Effector memory CD4-positive, alpha-beta T cell (primary cell): ENCODE data around the gene PRSS35.
"Not testable (repeated sequence)": the region's sequence is repeated elsewhere in the genome, so short reads cannot be mapped to it uniquely, and the experiment has no call there.

Experiments
- DNase-seq, 3 donors: peaks; one replicate each; pipeline ENCODE4 v3.0.0-alpha.2; 2020
- H3K27ac ChIP-seq: 2 replicates; pipeline ENCODE4 v1.7.0; 2013; ENCODE audit warnings: mild to moderate bottlenecking, low read length, moderate library complexity; ENCODE audit not compliant: insufficient read depth, poor library complexity, severe bottlenecking
- H3K27me3 ChIP-seq: replicated peaks from 2 replicates; pipeline ENCODE4 v1.7.0; 2013; ENCODE audit warnings: mild to moderate bottlenecking, low read length; ENCODE audit not compliant: insufficient read depth, control insufficient read depth, poor library complexity, severe bottlenecking
- H3K36me3 ChIP-seq: 2 replicates; pipeline ENCODE4 v1.7.0; 2013; ENCODE audit warnings: mild to moderate bottlenecking, low read length, moderate library complexity; ENCODE audit not compliant: control insufficient read depth, insufficient read depth
- H3K4me1 ChIP-seq: 2 replicates; pipeline ENCODE4 v1.7.0; 2013; ENCODE audit warnings: low read length, mild to moderate bottlenecking; ENCODE audit not compliant: control insufficient read depth, insufficient read depth, poor library complexity, severe bottlenecking
- H3K4me3 ChIP-seq: 2 replicates; pipeline ENCODE4 v1.7.0; 2013; ENCODE audit warnings: low read length, low read depth, mild to moderate bottlenecking; ENCODE audit not compliant: insufficient read depth, poor library complexity, severe bottlenecking
- H3K9me3 ChIP-seq: 2 replicates; pipeline ENCODE4 v1.7.0; 2013; ENCODE audit warnings: mild to moderate bottlenecking, low read length, moderate library complexity; ENCODE audit not compliant: control insufficient read depth

Gene PRSS35

DNA sequence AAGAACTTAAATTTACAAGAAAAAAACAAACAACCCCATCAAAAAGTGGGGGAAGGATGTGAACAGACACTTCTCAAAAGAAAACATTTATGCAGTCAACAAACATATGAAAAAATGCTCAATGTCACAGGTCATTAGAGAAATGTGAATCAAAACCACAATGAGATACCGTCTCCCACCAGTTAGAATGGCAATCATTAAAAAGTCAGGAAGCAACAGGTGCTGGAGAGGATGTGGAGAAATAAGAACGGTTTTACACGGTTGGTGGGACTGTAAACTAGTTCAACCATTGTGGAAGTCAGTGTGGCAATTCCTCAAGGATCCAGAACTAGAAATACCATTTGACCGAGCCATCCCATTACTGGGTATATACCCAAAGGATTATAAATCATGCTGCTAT is 39.4 kb downstream of the PRSS35 start:
- not testable (repeated sequence) for H3K4me3 ChIP-seq, DNase-seq, H3K4me1 ChIP-seq, H3K9me3 ChIP-seq, H3K27me3 ChIP-seq, H3K27ac ChIP-seq, H3K36me3 ChIP-seq

DNA sequence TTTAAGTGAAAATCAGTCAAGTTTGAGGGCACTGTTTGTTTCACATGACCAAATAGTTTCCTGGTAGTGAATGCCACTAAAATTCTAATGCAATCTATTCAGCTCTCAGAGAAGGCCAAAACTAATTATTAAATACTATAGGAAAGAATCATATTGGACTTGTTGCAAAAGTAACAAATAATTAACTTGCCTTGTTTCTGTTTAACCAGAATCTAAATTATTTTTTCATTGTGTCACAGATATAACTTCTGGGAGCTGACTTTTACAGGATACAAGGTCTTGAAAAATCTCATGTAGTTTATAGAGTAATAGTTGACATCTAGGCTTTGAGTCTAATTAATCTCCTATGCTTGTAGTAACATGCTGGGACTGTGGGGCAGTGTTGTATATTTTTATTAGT is 44.5 kb downstream of the PRSS35 start:
- Histone ChIP-seq H3K4me1 (no peaks in the 10 kb centered on the region), H3K27ac (no peak overlapping the region), H3K36me3 (no peaks in the 10 kb centered on the region), H3K4me3 (no peak overlapping the region), H3K9me3 (no peaks in the 10 kb centered on the region), H3K27me3 (no peaks in the 10 kb centered on the region)
- DNase-seq: no peak

DNA sequence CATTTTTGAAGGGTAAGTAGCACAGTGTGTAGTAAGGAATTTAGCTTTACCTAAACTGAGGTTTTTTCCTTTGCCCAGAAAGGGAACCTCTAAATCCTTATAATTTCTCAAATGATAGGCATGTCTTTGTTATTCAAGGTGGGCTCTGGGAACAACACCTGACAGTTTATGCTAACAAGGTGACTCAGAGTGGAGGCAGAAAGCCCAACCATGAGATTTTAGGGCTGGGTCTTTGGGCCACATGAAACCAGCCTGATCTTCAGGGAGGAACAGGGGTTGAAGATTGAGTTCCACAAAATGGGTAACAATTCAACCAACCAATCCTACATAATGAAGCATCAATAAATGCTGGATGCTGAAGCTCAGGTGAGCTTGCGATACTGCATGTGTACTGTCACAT is 46.6 kb downstream of the PRSS35 start:
- DNase-seq: no peak
- H3K27me3 ChIP-seq: no peaks in the 10 kb centered on the region
- H3K4me1 ChIP-seq: no peaks in the 10 kb centered on the region
- no peak overlapping the region for H3K4me3 ChIP-seq
- H3K36me3 ChIP-seq: no peaks in the 10 kb centered on the region
- H3K9me3 ChIP-seq: no peaks in the 10 kb centered on the region
- H3K27ac ChIP-seq: no peak overlapping the region

GRCh38 chr6:83571663-83572185 is 59.4 kb downstream of the PRSS35 start:
- not testable (repeated sequence) for H3K36me3 ChIP-seq, H3K27ac ChIP-seq, H3K27me3 ChIP-seq, DNase-seq, H3K9me3 ChIP-seq, H3K4me3 ChIP-seq, H3K4me1 ChIP-seq

- Histone ChIP-seq H3K4me3 (no peak overlapping the region), H3K27me3 (no peaks in the 10 kb centered on the region), H3K27ac (no peak overlapping the region), H3K4me1 (no peaks in the 10 kb centered on the region), H3K36me3 (no peaks in the 10 kb centered on the region), H3K9me3 (no peaks in the 10 kb centered on the region)
- DNase-seq: no peak
Measured at GRCh38 chr6:83574783-83575182, 62.4 kb downstream of the PRSS35 start.
